Esophagus squamous epithelium (tissue), 5 donors: Measurements from ENCODE around the gene FOCAD. TPM values are rescaled to one million over a fixed set of nuclear protein-coding genes. Genes with fewer than 3 reads are reported as not detected.

Experiments
- DNase-seq: peaks from one replicate; lab custom pipeline; 2025; lab: John Stamatoyannopoulos, UW
- H3K27ac ChIP-seq, 4 donors: fragments of 200-600 bp; sonication (generic); one replicate each; pipeline ENCODE4 v1.5.1; 2016 to 2019; ENCODE audit warnings: mild to moderate bottlenecking in 1 of 4
- H3K27me3 ChIP-seq, 4 donors: fragments of 200-600 bp; sonication (generic); 1 replicate in 3 of 4; 2 replicates in 1 of 4; pipeline versions ENCODE4 v1.5.1 to v1.6.0; 2017 to 2021; ENCODE audit warnings: antibody characterized with exemption in 1 of 4
- H3K36me3 ChIP-seq, 3 donors: fragments of 200-600 bp; sonication (generic); one replicate each; pipeline ENCODE4 v1.5.1; 2016 to 2019
- H3K4me1 ChIP-seq, 3 donors: fragments of 200-600 bp; sonication (generic); one replicate each; pipeline ENCODE4 v1.5.1; 2017 to 2019
- H3K4me3 ChIP-seq, 4 donors: fragments of 200-600 bp; sonication (generic); 1 replicate in 3 of 4; 2 replicates in 1 of 4; pipeline ENCODE4 v1.5.1; 2016 to 2019; ENCODE audit warnings: mild to moderate bottlenecking in 2 of 4, moderate library complexity in 1 of 4
- H3K9me3 ChIP-seq, 3 donors: fragments of 200-600 bp; sonication (generic); one replicate each; pipeline ENCODE4 v1.5.1; 2016 to 2019
- CTCF ChIP-seq, 6 experiments: fragments of 450-650 bp in 4 of 6; fragments of 200-600 bp in 2 of 6; sonication (generic) in 2 of 6; IDR thresholded peaks; one replicate each; pipeline ENCODE4 v1.5.1; 2016 to 2019; ENCODE audit warnings: antibody characterized with exemption in 6 of 6, mild to moderate bottlenecking in 4 of 6, moderate library complexity in 4 of 6
- POLR2A ChIP-seq, 4 donors: fragments of 450-650 bp; IDR thresholded peaks; one replicate each; pipeline ENCODE4 v1.6.1; 2017; ENCODE audit warnings: antibody characterized with exemption in 4 of 4, mild to moderate bottlenecking in 4 of 4, moderate library complexity in 3 of 4
- WGBS, 2 donors: methylation state at CpG; one replicate each; pipeline ENCODE4 v1.1.5; 2018; 5-methylcytosine and 5-hydroxymethylcytosine counted together
- intact Hi-C: fragments of 100-400 bp; cut with DNase I; formaldehyde crosslinking; loops from one replicate; pipeline ENCODE4 v1.15.0; 2022
- total RNA-seq, 4 donors: library from RNA; depleted of rRNA; stranded (reverse); fragments of >200 nt; gene quantifications; one replicate each; pipeline ENCODE4 v1.1.0, GENCODE V29; 2016
- donor health status: DM: yes; HTN: yes; CAD: no.

FOCAD gene
- total RNA-seq, 4 donors from 2014 or later: 20.7 to 34.9 (median 25.5) TPM

- intact Hi-C loops: no loop called here
- peak; percentile 8 for DNase-seq
- H3K27ac ChIP-seq: peak within 1 kb of the TSS; percentile 49 to 89 (median 80)
- peaks cover 7 to 28% (median 7%) of the 10 kb centered on the region in 3 donors for H3K4me1 ChIP-seq
- H3K36me3 ChIP-seq: no peaks in the 10 kb centered on the region
- TF ChIP-seq CTCF (IDR thresholded peaks at IDR 0.05) (no peak), POLR2A (IDR thresholded peaks at IDR 0.05) (no peak)
- H3K27me3 ChIP-seq: no peaks in the 10 kb centered on the region
- peak within 1 kb of the TSS; percentile 46 to 74 (median 61) for H3K4me3 ChIP-seq
- 0 to 4% methylated on average over 17 to 23 of the region's 46 CpGs for WGBS, 2 donors
- H3K9me3 ChIP-seq: no peaks in the 10 kb centered on the region
Observed at GRCh38 chr9:21031091-21031807, 347.2 kb downstream of the FOCAD start, which contains the start of gene HACD4. Gene HACD4 (minus strand): TSS chr9:21031640. CDS start chr9:21031590, 50 bp downstream.

GRCh38 chr9:21031808-21032183 lies 347.7 kb downstream of the FOCAD start:
- peak overlapping the region; percentile 46 to 74 (median 61) for H3K4me3 ChIP-seq
- H3K27me3 ChIP-seq: no peaks in the 10 kb centered on the region
- H3K4me1 ChIP-seq: peaks cover 7 to 28% (median 7%) of the 10 kb centered on the region in 3 donors
- H3K36me3 ChIP-seq: no peaks in the 10 kb centered on the region
- no peak for DNase-seq
- peak overlapping the region; percentile 49 to 89 (median 80) for H3K27ac ChIP-seq
- 53 to 68% methylated on average over 14 of the region's 22 CpGs for WGBS, 2 donors
- no peaks in the 10 kb centered on the region for H3K9me3 ChIP-seq
- intact Hi-C loops: no loop called here
- TF ChIP-seq POLR2A (IDR thresholded peaks at IDR 0.05) (no peak), CTCF (IDR thresholded peaks at IDR 0.05) (no peak)

- no peak for DNase-seq
- TF ChIP-seq CTCF (IDR thresholded peaks at IDR 0.05) (no peak), POLR2A (IDR thresholded peaks at IDR 0.05) (no peak)
- Histone ChIP-seq H3K4me1 (no peaks in the 10 kb centered on the region), H3K27me3 (no peaks in the 10 kb centered on the region), H3K4me3 (no peak overlapping the region), H3K27ac (no peak overlapping the region), H3K9me3 (no peaks in the 10 kb centered on the region), H3K36me3 (no peaks in the 10 kb centered on the region)
- intact Hi-C loops: no loop called here
- WGBS, 2 donors: 86 to 98% methylated on average over 2 of the region's 2 CpGs
Observed at GRCh38 chr9:21037278-21037677, 353.2 kb downstream of the FOCAD start.

GRCh38 chr9:21039302-21039701 lies 355.2 kb downstream of the FOCAD start:
- Histone ChIP-seq H3K4me1 (no peaks in the 10 kb centered on the region), H3K9me3 (no peaks in the 10 kb centered on the region), H3K27me3 (no peaks in the 10 kb centered on the region), H3K4me3 (no peak overlapping the region), H3K36me3 (no peaks in the 10 kb centered on the region), H3K27ac (no peak overlapping the region)
- WGBS, 2 donors: 88 to 100% methylated on average over 1 of the region's 1 CpG
- DNase-seq: no peak
- TF ChIP-seq CTCF (IDR thresholded peaks at IDR 0.05) (no peak), POLR2A (IDR thresholded peaks at IDR 0.05) (no peak)
- intact Hi-C loops: no loop called here

GRCh38 chr9:21042466-21042865 lies 358.4 kb downstream of the FOCAD start:
- TF ChIP-seq POLR2A (IDR thresholded peaks at IDR 0.05) (no peak), CTCF (IDR thresholded peaks at IDR 0.05) (no peak)
- H3K4me1 ChIP-seq: no peaks in the 10 kb centered on the region
- no peak overlapping the region for H3K27ac ChIP-seq
- WGBS, 2 donors: 79 to 85% methylated on average over 4 of the region's 4 CpGs
- intact Hi-C loops: no loop called here
- no peak overlapping the region for H3K4me3 ChIP-seq
- no peaks in the 10 kb centered on the region for H3K9me3 ChIP-seq
- DNase-seq: no peak
- no peaks in the 10 kb centered on the region for H3K36me3 ChIP-seq
- H3K27me3 ChIP-seq: no peaks in the 10 kb centered on the region
